Stimulated activated CD4-positive, alpha-beta T cell treated with anti-CD3 and anti-CD28 coated beads, TNF-alpha, amount 100 ng/mL, for 24 hours (primary cell): Measurements from ENCODE around the gene RANGAP1.
A peak's percentile ranks its signal among the peaks of the same experiment; 100 is the strongest.

ENCODE experiments used
- DNase-seq, 3 experiments: peaks; one replicate each; pipeline ENCODE4 v3.0.0-alpha.2; 2020; ENCODE audit warnings: low read depth in 3 of 3

Gene RANGAP1

GRCh38 chr22:41285820-41286638, at the start of gene RANGAP1:
TSS of gene RANGAP1 (minus strand) at chr22:41286187. CDS start at chr22:41281044, 5,143 bp downstream.
- DNase-seq = peak; percentile 97 to 98 (median 98)

GRCh38 chr22:41334951-41335635, 49.1 kb upstream of the RANGAP1 start:
- DNase-seq = no peak

GRCh38 chr22:41334215-41334614, 48.2 kb upstream of the RANGAP1 start:
- no peak for DNase-seq

GRCh38 chr22:41333806-41334205, 47.8 kb upstream of the RANGAP1 start:
- DNase-seq = no peak

- DNase-seq = no peak
Measured at GRCh38 chr22:41332217-41332939, 46.4 kb upstream of the RANGAP1 start.

GRCh38 chr22:41330169-41330568, 44.2 kb upstream of the RANGAP1 start:
- DNase-seq = no peak

GRCh38 chr22:41327124-41327523, 41.1 kb upstream of the RANGAP1 start:
- no peak for DNase-seq

- DNase-seq = no peak
Measured at GRCh38 chr22:41324821-41325528, 39.0 kb upstream of the RANGAP1 start.

- no peak for DNase-seq
Measured at GRCh38 chr22:41320416-41321240, 34.6 kb upstream of the RANGAP1 start.

GRCh38 chr22:41315586-41315985, 29.6 kb upstream of the RANGAP1 start:
- no peak for DNase-seq

GRCh38 chr22:41314821-41315220, 28.8 kb upstream of the RANGAP1 start:
- no peak for DNase-seq

- DNase-seq = no peak
Measured at GRCh38 chr22:41311487-41311886, 25.5 kb upstream of the RANGAP1 start.

- no peak for DNase-seq
Measured at GRCh38 chr22:41310336-41310735, 24.3 kb upstream of the RANGAP1 start.

- no peak for DNase-seq
Measured at GRCh38 chr22:41308544-41308947, 22.6 kb upstream of the RANGAP1 start.

- DNase-seq = no peak
Measured at GRCh38 chr22:41308054-41308453, 22.1 kb upstream of the RANGAP1 start.

- no peak for DNase-seq
Measured at GRCh38 chr22:41305646-41306045, 19.7 kb upstream of the RANGAP1 start.

GRCh38 chr22:41302811-41303210, 16.8 kb upstream of the RANGAP1 start:
- DNase-seq = no peak

- peak in 1 of 3 experiments; percentile 7 for DNase-seq
Measured at GRCh38 chr22:41302021-41302767, 16.2 kb upstream of the RANGAP1 start.

GRCh38 chr22:41301085-41302020, 15.4 kb upstream of the RANGAP1 start, which contains the start of gene ZC3H7B:
TSS of gene ZC3H7B (plus strand) at chr22:41301525. CDS start at chr22:41320661, 19,136 bp downstream.
- DNase-seq = peak; percentile 64 to 81 (median 69)
